Stimulated activated CD4-positive, alpha-beta T cell treated with anti-CD3 and anti-CD28 coated beads, Interleukin-12 subunit alpha, Interleukin-12 subunit beta, amount 100 ng/mL, for 4 hours (primary cell): ENCODE measurements around the gene CAST.
A peak's percentile ranks its signal among the peaks of the same experiment; 100 is the strongest.

ENCODE experiments used
- DNase-seq: peaks from one replicate; pipeline ENCODE4 v3.0.0-alpha.2; 2020

CAST gene

GRCh38 chr5:96645091-96645490, 17.1 kb upstream of the CAST start:
- no peak for DNase-seq

- no peak for DNase-seq
Measured at GRCh38 chr5:96648023-96648422, 14.2 kb upstream of the CAST start.

GRCh38 chr5:96648593-96648992, 13.6 kb upstream of the CAST start:
- no peak for DNase-seq

GRCh38 chr5:96649251-96649662, 12.9 kb upstream of the CAST start:
- DNase-seq: no peak

- DNase-seq: no peak
Measured at GRCh38 chr5:96649681-96650540, 12.3 kb upstream of the CAST start.

- no peak for DNase-seq
Measured at GRCh38 chr5:96651047-96651446, 11.1 kb upstream of the CAST start.

GRCh38 chr5:96651948-96652753, 10.0 kb upstream of the CAST start:
- no peak for DNase-seq

GRCh38 chr5:96652769-96653454, 9.3 kb upstream of the CAST start:
- DNase-seq: no peak

- DNase-seq: no peak
Measured at GRCh38 chr5:96654209-96654608, 8.0 kb upstream of the CAST start.

- DNase-seq: no peak
Measured at GRCh38 chr5:96655085-96655484, 7.1 kb upstream of the CAST start.

- no peak for DNase-seq
Measured at GRCh38 chr5:96655506-96655905, 6.7 kb upstream of the CAST start.

- peak; percentile 4 for DNase-seq
Measured at GRCh38 chr5:96657068-96657467, 5.1 kb upstream of the CAST start.

GRCh38 chr5:96658272-96658671, 3.9 kb upstream of the CAST start:
- no peak for DNase-seq

- DNase-seq: no peak
Measured at GRCh38 chr5:96659170-96659569, 3.0 kb upstream of the CAST start.

GRCh38 chr5:96660971-96661854, 963 bp upstream of the CAST start:
- DNase-seq: peak; percentile 2

- DNase-seq: peak; percentile 84
Measured at GRCh38 chr5:96662725-96663518, 746 bp downstream of the CAST start.

GRCh38 chr5:96663608-96664007, 1.4 kb downstream of the CAST start:
- DNase-seq: no peak

GRCh38 chr5:96664669-96665068, 2.5 kb downstream of the CAST start:
- DNase-seq: no peak

- DNase-seq: no peak
Measured at GRCh38 chr5:96668725-96669124, 6.5 kb downstream of the CAST start.

- DNase-seq: no peak
Measured at GRCh38 chr5:96669909-96670308, 7.7 kb downstream of the CAST start.

GRCh38 chr5:96671441-96671840, 9.3 kb downstream of the CAST start:
- DNase-seq: no peak

GRCh38 chr5:96673127-96673526, 11.0 kb downstream of the CAST start:
- DNase-seq: no peak
